DLD1 (cell line): Measurements from ENCODE around the gene ZNF609.

Source experiments
- in situ Hi-C: cut with HindIII; loops from 2 replicates; pipeline ENCODE4 v1.10.0; 2017; ENCODE audit warnings: low sequenced_read_pairs

Gene ZNF609

DNA sequence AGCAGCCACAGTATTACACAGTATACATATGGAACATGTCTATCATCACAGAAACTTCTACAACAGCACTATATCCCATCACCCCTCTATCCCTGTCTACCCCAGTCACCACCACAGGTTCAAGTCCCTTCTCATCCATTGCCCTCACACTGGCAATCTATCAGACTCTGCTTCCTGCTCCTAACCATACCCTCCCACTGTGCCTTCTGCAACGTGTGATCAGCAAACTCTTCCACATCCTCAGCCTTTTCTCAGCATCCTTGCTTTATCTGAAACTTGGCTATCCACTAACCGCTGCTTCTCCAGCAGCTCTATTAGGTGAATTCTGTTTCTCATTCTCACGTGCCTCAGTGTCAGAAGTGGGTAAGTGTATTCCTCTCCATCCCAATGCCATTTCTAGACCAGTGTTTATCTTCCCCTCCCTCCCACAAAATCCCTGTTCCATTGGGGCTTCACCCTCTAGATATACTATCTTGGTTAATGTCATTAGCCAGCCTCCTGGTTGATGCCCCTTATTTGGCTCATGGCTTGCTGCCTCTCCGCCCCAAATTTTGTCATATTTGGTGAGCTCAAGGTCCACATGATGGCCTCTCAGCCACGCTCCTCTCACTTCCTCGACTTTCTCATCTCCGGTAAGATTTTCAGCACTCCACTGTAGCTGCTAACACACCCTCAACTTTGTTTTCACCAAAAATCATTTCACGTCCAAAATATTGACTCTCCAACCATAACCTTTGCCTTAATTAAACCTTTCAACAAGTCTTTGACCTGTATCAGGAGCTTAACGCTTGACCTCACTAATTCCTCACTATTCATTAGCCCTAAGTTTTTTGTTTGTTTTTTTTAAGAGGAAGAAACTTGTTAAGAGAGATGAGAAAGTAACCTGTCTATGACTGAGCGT is 245.9 kb downstream of the ZNF609 start:
- in situ Hi-C loops = no loop called here

GRCh38 chr15:64710676-64711428 is 250.5 kb downstream of the ZNF609 start:
- in situ Hi-C loops = no loop called here

DNA sequence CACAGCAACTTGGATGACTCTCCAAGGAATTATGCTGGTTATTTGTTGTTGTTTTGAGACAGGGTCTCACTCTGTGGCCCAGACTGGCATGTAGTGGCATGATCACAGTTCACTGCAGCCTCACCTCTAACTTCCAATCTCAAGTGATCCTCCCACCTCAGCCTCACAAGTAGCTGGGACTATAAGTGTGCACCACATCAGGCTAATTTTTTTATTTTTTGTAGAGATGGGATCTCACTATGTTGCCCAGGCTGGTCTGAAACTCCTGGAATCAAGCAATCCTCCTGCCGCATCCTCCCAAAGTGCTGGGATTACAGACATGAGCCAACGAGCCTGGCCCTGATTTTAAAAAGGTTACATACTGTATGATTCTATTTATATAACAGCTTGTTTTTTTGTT is 252.0 kb downstream of the ZNF609 start:
- in situ Hi-C loops = no loop called here

- in situ Hi-C loops = no loop called here
Measured at GRCh38 chr15:64713592-64713991, 253.2 kb downstream of the ZNF609 start.

DNA sequence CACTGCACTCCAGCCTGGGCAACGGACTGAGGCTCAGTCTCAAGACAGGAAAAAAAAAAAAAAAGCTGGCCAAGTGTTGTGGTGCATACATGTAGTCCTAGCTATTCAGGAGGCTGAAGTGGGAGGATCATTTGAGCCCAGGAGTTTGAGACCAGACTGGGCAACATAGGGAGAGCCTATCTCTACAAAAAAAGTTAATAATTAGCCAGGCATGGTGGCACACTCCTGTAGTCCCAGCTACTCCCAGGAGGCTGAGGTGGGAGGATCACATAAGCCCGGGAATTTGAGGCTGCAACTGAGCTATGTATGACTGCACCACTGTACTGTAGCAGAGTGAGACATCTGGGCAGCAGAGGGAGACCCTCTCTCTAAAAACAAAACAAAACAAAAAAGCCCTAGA is 256.1 kb downstream of the ZNF609 start:
- in situ Hi-C loops = no loop called here

GRCh38 chr15:64717130-64717529 is 256.8 kb downstream of the ZNF609 start:
- in situ Hi-C loops = no loop called here

GRCh38 chr15:64717735-64718495 is 257.5 kb downstream of the ZNF609 start:
- in situ Hi-C loops = no loop called here

GRCh38 chr15:64720188-64720587 is 259.8 kb downstream of the ZNF609 start:
- in situ Hi-C loops = loop anchor here (10.0 kb wide), 1 partner anchor 205 kb away; no protein-coding TSS in a partner anchor

DNA sequence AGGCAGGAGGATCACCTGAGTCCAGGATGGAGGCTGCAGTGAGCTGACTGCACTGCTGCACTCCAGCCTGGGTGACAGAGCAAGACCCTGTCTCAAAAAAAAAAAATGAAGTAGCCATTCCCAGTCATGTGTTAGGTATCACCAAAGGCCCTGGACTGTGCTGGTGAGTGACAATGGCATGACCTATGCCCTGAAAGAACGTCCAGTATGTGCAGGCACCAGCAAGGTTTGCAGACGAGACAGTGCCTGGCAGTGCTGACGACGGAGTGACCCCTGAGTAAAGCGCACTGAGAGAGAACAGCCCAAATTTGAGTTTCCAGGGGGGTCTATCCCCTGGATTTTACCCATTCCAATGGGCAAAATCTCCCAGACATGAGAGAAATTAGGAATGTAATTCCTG is 269.8 kb downstream of the ZNF609 start:
- in situ Hi-C loops = no loop called here

- in situ Hi-C loops = no loop called here
Measured at GRCh38 chr15:64731012-64731804, 270.8 kb downstream of the ZNF609 start.

- in situ Hi-C loops = no loop called here
Measured at GRCh38 chr15:64731805-64732151, 271.4 kb downstream of the ZNF609 start.

DNA sequence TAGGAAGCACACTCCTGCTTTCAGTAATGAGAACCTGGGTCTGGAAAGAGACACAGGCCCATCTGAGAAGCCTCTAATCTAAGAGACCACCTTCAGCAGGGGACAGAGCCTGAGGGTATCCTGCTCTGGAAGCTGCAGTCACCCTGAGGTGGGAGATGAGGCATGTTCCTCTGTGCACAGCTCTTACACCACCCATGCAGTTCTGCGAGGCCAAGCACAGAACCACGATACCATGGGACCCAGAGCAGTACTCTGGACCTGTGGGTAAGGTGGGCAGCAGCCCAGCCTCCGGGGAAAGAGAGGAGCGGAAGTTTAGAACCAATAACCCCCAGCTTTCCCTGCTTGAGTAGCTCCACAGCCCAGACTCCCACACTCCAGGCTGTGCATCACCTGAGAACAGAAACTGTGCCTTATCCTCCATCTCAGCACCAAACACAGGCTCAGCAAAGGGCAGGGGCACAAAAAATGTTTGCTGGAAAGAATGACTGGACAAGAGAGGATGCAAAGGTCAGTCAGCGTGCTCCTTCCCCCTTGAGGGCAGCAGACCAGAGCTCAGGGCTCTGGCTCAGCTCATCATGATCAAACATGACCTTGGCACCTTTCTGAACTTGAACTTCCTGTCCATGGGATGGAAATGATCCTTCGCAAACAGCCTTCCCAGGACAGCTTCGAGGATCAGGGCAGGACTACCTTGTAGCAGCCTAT is 271.9 kb downstream of the ZNF609 start:
- in situ Hi-C loops = no loop called here
